Measurements from ENCODE around the gene AOPEP. TPM values are rescaled to one million over a fixed set of nuclear protein-coding genes. Genes with fewer than 3 reads are reported as not detected.
"Not testable (repeated sequence)": the region's sequence is repeated elsewhere in the genome, so short reads cannot be mapped to it uniquely, and the experiment has no call there.

Gene AOPEP
- total RNA-seq, 1 donor from 2014 or later, result 119 TPM

DNA sequence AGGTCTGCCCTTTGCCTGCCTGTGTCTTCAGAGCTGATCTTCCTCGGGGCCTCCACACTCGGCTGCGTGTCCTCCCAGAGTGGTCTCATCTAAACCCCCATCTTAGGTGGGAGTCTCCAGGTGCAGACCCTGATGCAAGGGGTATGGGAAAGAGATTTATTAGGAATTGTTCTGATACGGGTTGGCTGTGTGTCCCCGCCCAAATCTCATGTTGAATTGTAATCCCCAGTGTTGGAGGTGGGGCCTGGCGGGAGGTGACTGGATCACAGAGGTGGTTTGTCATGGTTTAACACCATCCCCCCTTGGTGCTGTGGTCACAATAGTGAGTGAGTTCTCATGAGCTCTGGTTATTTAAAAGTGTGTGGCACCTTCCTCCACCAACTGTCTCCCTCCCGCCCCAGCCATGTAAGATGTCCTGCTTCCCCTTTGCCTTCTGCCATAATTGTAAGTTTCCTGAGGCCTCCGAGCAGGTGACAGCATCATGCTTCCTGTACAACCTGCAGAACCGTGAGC lies 208.4 kb downstream of the AOPEP start:
- no peak for DNase-seq

- no peak for DNase-seq
These were observed 208.9 kb downstream of the AOPEP start for GRCh38 chr9:94935396-94935795.

DNA sequence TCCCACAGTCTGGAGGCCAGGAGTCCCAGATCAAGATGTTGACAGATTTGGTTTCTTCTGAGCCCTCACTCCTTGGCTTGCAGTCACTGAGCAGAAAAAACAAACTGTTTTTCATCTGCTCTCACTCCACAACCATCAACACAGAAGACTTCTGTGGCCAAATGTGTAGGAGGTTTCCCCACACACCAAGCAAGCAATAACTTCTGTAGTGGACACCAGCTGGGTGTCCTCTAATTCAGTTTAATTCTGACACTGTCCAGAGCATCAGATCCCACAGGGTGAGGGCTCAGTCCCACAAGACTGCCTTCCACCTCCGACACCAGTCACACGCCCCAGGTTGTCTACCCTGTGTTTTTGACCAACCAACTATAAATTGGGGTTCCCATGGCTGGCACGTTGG lies 209.9 kb downstream of the AOPEP start:
- no peak for DNase-seq

- no peak for DNase-seq
These were observed 210.9 kb downstream of the AOPEP start for GRCh38 chr9:94937214-94937903.

DNA sequence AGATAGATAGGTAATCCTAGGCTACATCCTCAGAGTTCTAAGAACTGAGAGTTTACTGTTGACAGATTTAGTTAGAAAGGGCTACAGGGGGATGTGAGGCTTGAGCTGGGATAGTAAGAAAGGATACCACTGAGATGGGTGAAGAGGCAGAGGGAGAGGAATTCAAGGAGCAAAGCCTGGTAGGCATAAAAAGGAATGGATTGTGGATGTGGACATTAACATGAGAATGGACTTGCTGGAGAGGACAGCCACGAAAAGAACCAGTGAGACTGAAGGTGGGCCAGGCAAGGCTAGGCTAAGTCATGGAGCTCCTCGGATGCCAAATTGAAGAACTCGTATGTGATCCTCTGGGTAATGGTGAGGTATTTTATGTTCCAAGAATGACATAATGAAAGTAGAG lies 211.9 kb downstream of the AOPEP start:
- DNase-seq, result no peak

DNA sequence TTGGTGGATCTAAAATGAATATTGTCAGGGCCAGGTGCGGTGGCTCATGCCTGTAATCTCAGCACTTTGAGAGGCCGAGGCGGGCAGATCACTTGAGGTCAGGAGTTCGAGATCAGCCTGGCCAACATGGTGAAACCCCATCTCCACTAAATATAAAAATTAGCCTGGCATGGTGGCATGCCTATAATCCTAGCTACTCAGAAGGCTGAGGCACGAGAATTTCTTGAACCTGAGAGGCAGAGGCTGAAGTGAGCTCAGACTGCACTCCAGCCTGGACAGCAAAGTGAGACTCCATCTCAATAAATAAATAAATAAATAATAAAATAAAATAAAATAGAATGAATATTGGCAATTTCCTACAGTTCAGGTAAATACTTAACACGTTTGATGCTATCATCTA lies 213.8 kb downstream of the AOPEP start:
- DNase-seq, result not testable (repeated sequence)

DNA sequence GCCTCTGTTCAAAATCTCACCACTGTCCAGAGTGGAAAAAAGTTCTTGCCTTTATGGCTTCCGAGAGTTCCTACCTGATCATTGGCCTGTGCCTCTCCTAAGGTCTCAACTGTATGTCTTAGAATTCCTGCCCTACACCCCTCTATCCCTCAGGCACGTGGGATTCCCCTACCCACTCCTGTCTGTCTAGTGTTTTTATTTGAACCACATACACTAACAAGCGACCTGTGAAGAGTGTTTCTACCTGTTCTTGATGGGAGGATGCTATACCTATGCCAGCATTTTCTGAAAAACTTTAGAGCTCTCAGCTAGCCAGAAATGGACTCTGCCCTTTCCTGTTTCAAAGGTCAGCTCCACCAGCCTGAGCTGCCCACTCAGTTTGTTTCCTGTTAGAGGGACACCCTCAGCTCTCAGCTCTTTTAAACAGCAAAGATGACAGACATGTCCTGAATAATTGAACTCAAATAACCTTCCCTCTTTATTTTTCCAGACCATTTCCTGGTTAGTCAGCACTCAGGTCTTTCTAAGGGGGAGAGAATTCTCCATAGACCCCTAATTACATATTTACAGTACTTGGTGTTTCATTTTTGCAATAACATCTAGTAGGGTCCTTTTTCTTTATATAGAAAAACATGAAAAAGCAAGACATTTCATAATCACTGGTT lies 214.8 kb downstream of the AOPEP start:
- no peak for DNase-seq

GRCh38 chr9:94944626-94945025 lies 218.1 kb downstream of the AOPEP start:
- no peak for DNase-seq

DNA sequence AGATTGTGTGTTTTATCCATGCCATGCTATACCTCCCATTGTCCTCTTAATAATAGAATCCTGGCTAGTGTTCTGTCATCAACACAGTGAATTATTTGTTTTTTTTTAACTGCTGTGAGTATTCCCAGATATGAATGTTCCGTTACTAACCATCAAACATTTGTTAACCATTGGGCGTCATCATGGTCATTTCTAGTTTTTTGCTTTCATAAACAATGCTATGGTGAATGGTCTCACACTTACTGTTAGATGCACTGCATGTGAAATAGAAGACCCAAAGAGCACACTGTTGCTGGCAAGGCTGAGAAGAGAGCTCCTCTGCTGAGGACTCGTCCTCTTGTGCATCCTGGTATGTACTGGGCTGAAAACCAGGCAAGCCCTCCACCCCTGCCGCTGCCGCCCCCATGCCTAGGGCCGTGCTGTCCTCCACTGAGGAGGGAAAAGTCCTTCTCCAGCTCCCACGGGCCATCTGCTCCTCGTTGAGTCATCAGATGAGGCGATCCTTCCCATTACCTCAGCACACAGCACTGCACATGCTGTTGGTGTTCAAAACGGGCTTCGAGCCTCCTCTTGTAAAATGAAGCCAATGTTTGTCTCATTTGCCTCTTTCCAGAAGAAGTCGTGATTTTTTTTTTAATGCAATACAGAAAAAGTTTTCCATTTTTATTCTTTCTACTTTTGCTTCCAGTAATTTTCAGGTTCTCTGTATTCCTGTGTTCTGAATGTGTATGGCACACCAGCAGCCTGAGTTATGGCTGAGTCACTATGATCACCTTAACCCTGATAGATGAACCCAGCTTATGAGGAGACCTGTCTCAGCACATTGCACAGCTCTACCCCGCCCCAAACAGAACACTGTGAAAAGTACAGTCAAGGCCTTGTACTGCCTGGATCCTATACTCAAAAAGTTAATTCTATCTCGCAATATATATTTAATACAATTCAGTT lies 219.0 kb downstream of the AOPEP start:
- peak; percentile 75 for DNase-seq

GRCh38 chr9:94946256-94946655 lies 219.8 kb downstream of the AOPEP start:
- DNase-seq, result no peak

DNA sequence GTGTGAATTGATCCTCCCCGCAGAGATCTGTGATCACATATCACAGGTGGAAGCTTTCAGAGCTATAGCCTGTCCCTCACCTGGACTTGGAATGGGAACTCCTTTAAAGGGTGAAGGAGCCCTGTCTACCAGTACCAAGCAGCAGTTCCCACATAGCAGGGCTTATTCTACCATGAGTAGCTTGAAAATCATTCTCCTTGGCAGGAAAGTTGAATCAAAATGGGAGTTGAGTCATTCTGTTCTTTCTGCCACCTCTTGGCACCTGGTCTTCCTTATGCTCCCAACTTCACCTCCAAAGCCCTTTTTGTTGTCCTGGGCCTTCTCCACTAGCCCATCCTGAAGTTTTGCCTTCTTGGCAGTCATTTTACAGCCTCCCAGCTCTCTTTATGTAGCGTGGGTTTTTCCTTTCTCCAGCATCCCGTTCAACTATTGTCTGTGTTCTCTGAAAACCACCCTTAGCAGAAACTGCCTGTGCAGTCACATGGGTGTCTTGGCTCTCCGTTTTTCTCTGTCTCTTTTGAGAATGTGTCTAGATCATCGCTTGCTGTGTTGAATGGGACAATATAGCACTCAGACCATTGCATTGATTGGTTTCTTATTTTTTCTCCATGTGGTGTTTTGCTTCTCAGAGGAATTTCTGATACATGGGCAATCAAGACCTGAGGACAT lies 222.2 kb downstream of the AOPEP start:
- DNase-seq, result no peak

DNA sequence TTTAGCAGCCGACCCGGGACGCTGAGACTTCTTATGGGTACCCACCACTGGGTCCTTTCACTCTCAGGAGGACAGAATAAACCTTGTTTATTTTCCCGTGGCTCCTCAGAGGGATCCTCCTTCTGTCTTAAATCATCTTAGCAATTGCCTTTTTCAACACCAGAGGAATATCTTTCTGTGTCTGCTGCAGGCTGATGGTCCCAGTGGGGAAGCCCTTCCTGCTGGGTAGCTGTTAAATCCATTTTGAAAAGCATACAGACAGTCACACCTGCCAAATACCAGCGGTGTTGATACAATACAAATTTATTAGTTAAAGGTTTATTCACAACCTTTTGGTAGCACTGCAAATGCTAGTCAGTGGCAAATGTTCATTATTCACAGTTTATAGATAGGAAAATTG lies 222.9 kb downstream of the AOPEP start:
- no peak for DNase-seq

GRCh38 chr9:94950040-94950578 lies 223.6 kb downstream of the AOPEP start:
- DNase-seq, result no peak

DNA sequence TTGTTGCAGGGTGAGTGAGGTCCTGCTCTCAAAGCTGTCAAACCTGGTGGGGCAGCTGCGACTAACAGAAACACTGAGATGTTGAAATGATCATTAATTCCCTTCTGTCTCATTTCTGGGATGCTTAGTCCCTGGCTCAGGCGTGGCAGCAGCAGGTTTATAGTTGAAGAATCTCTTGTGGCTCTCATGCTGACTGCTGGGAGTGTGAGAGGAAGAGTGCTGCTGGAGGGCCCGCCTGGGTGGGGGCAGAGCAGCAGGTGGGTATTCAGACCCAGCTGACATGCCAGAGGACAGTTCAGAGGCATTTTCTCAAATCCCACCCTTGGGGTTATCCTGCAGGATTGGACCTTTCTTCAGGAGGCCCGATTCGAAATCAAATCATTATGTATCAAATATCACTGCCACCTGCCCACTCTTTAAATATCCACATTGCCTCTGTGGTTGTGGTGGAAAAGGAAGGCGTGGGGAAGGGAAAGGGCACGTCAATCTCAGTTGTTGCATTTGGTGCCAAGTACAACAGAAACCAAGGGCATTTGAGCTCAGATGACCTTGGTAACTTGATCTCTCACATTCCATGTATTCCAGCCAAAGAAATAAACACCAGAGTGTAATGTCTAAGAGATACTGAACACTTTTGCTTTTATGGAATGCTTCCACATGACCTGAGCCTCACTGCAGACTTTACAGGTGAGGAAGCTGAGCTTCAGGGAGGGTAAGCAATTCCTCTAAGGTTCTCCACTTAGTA lies 224.3 kb downstream of the AOPEP start:
- DNase-seq, result peak; percentile 19

DNA sequence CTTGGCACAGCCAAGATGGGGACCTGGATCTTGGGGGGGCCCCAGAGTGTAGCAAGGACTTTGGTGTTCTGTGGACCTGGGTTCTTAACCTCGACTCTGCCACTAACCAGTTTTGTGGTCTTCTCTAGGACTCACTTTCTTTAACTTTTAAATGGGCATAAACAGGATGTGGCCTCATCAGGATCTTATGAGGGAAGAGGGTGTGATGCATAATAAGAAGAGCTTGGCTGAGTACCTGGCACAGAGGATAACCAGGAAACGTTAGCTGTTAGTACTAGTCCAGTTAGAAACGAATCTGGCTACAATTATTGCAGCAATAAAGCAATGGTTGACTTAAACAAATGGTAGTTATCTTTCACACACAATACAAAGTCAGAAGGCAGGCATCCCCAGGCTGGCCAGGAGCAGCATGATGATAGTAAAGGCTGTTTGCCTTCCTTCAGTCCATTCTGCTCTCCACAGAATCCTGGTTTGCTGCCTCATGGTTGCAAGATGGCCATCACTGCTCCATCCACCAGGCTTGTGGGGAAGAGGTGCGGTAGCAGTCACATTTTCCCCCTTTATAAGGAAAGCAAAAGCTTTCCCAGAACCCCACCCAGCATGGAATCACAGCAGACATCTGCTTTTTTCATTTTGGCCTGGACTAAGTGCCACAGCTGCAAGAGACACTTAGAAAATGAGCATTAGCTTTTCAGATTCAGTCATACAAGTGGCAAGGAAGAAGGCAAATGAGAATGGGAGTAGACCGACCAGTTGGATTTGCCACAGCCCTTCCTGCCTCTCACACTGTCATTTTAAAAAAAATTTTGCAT lies 225.0 kb downstream of the AOPEP start:
- DNase-seq, result no peak

GRCh38 chr9:94952565-94953373 lies 226.3 kb downstream of the AOPEP start:
- DNase-seq, result peak; percentile 62

GRCh38 chr9:94956731-94957130 lies 230.2 kb downstream of the AOPEP start:
- no peak for DNase-seq

DNA sequence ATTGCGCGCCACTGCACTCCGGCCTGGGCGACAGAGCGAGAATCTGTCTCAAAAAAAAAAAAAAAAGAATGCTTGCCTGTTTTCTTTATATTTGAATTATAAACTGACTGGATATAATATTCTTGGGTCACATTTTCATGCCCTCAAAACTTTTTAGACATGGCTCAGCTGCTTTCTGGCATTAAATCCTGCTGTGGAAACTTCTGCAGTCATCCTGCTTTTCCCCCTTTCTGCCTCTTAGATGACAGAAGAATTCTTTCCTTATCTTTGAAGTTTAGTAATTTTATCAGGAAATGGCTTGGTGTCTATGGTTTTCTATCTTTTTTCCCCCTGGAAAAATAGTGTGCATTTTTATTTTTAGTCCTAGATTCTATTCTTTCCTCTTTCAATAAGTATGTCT lies 234.5 kb downstream of the AOPEP start:
- DNase-seq, result no peak

DNA sequence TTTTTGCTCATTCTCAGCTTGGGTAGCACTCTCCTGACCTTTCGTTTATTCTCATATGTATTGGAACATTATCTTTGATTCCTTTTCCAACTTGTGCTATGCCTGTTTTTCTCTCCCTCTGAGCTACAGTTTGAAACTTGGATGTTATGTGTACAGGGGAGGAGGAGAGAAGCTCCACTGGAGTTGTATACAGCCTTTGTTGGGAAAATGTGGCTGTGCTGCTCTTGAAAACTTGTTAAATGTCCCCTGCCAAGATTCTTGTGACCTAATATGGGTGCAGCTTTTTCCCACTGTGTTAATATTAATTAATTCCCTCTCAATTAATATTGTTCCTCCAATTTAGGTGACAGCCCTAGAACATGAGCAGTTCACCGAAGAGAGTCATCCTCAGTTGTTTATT lies 235.4 kb downstream of the AOPEP start:
- DNase-seq, result no peak
